RWPE1 (cell line): ENCODE results near the gene OCLN.
"Not testable (repeated sequence)": the region's sequence is repeated elsewhere in the genome, so short reads cannot be mapped to it uniquely, and the experiment has no call there.

Experiments used
- CTCF ChIA-PET: fragments of 350-600 bp; sonication (Branson Sonifier 250); formaldehyde crosslinking; extraction: SDS; loops from one replicate; lab custom pipeline; 2021; lab: Yijun Ruan, JAX
- POLR2A ChIA-PET: fragments of 400-600 bp; formaldehyde crosslinking; extraction: SDS; loops from one replicate; lab custom pipeline; 2020; ENCODE audit warnings: antibody characterized with exemption; ENCODE audit not compliant: low non-redundant PET; lab: Yijun Ruan, JAX
- DNase-seq: peaks from one replicate; pipeline ENCODE4 v3.0.0; 2012; ENCODE audit warnings: low spot score
- H3K27ac ChIP-seq: fragments of 450-650 bp; 2 replicates; pipeline ENCODE4 v1.5.1; 2017
- TF ChIP-seq, protein P1 (sequence below): fragments of 450-650 bp; conservative IDR thresholded peaks from 2 replicates; pipeline ENCODE4 v1.5.1; 2017; ENCODE audit warnings: low read depth, mild to moderate bottlenecking

OCLN gene

DNA sequence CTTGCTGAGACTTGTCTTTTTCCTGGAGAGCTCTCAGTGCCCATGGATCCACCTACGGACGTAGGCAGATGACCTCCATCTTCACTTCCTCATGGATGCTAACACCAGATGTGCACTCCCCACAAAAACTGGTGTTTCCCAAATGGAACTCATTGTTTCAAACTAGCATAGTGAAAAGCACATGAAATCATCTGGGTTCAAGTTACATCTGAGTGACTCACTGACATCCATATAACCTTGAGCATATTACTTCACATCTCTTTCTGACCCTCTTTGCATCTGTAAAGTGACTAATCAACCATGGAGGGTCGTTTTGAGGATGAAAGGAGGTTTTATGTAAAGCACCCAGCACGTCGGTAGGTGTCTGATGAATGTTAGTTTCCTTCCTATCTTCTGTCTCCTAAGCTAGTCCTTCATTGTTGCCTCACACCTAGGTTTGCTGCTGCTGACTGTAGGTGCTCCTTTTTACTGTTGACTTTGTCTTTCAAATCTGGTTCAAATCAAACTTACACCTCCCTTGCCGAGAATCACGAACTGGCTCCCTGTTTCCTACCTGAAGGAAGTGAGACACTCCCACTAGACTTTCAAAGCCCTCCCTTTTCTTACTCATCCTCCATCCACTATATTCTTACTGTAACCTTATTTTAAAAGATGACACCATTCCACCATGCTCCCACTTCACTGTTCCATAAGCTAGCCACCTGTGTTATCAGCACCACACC lies 10.3 kb downstream of the OCLN start:
- ChIA-PET CTCF (interaction anchor here (0.7 kb wide), 1 partner anchor 23 kb away, joined by 4 read pairs; no protein-coding TSS in a partner anchor), POLR2A (no interaction called here)
- TF ChIP-seq, protein P1, sequence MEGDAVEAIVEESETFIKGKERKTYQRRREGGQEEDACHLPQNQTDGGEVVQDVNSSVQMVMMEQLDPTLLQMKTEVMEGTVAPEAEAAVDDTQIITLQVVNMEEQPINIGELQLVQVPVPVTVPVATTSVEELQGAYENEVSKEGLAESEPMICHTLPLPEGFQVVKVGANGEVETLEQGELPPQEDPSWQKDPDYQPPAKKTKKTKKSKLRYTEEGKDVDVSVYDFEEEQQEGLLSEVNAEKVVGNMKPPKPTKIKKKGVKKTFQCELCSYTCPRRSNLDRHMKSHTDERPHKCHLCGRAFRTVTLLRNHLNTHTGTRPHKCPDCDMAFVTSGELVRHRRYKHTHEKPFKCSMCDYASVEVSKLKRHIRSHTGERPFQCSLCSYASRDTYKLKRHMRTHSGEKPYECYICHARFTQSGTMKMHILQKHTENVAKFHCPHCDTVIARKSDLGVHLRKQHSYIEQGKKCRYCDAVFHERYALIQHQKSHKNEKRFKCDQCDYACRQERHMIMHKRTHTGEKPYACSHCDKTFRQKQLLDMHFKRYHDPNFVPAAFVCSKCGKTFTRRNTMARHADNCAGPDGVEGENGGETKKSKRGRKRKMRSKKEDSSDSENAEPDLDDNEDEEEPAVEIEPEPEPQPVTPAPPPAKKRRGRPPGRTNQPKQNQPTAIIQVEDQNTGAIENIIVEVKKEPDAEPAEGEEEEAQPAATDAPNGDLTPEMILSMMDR: no peak
- DNase-seq: peak; percentile 63
- H3K27ac ChIP-seq: no peak overlapping the region

DNA sequence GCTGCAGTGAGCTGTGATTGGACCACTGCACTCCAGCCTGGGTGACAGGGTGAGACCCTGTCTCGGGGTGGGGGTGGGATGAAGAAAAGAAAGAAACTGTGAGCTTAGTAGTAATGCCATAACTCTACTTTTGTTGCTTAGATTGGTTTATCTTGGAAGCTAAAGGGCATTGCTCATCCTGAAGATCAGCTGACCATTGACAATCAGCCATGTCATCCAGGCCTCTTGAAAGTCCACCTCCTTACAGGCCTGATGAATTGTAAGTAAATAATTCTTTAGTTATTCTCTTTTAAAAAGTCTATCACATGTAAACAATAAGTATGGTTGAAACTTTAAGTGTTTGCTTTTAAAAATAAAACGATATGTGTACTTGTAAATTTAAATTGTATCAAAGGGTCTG lies 11.4 kb downstream of the OCLN start:
- TF ChIP-seq, protein P1: no peak
- no peak overlapping the region for H3K27ac ChIP-seq
- ChIA-PET CTCF (no interaction called here), POLR2A (no interaction called here)
- DNase-seq: no peak

DNA sequence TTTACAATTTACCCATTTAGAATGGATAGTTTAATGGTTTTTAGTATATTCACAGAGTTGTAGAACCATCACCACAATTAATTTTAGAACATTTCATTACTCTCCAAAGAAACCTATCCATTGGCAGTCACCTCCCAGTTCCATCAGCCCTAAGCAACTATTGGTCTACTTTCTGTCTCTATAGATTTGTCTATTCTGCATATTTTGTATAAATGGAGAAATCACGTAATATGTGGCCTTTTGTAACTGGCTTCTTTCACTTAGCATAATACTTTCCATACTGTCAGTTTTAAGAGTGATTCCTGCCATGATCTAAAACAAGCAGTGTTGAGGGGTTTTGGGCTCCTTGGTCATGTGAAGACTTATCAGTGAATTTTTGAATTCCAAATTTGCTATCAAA lies 12.7 kb downstream of the OCLN start:
- DNase-seq: no peak
- CTCF ChIA-PET: no interaction called here
- POLR2A ChIA-PET: no interaction called here
- no peak overlapping the region for H3K27ac ChIP-seq
- TF ChIP-seq, protein P1: no peak

DNA sequence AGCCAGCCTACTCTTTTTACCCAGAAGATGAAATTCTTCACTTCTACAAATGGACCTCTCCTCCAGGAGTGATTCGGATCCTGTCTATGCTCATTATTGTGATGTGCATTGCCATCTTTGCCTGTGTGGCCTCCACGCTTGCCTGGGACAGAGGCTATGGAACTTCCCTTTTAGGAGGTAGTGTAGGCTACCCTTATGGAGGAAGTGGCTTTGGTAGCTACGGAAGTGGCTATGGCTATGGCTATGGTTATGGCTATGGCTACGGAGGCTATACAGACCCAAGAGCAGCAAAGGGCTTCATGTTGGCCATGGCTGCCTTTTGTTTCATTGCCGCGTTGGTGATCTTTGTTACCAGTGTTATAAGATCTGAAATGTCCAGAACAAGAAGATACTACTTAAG lies 16.6 kb downstream of the OCLN start:
- ChIA-PET CTCF (interaction anchor here (0.5 kb wide), 1 partner anchor 14 kb away, joined by 4 read pairs; no protein-coding TSS in a partner anchor), POLR2A (no interaction called here)
- TF ChIP-seq, protein P1: no peak
- no peak for DNase-seq
- no peak overlapping the region for H3K27ac ChIP-seq

DNA sequence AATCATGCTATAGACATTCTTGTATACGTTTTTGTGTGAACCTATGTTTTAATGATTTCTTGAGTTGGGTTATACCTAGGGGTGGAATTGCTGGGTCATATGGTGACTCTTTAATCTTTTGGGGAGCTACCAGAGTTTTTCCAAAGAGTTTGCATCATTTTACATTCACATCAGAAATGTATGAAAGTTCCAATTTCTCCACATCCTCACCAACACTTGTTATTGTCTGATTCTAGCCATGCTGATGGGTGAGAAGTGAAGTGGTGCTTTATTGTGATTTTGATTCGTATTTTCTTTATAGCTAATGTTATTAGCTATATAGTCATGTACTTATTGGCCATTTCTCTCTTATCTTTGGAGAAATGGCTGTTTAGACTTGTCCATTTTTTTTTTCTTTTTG lies 18.1 kb downstream of the OCLN start:
- H3K27ac ChIP-seq: no peak overlapping the region
- POLR2A ChIA-PET: no interaction called here
- CTCF ChIA-PET: interaction anchor here (0.5 kb wide), 1 partner anchor 12 kb away, joined by 3 read pairs; no protein-coding TSS in a partner anchor
- TF ChIP-seq, protein P1: no peak
- DNase-seq: no peak

DNA sequence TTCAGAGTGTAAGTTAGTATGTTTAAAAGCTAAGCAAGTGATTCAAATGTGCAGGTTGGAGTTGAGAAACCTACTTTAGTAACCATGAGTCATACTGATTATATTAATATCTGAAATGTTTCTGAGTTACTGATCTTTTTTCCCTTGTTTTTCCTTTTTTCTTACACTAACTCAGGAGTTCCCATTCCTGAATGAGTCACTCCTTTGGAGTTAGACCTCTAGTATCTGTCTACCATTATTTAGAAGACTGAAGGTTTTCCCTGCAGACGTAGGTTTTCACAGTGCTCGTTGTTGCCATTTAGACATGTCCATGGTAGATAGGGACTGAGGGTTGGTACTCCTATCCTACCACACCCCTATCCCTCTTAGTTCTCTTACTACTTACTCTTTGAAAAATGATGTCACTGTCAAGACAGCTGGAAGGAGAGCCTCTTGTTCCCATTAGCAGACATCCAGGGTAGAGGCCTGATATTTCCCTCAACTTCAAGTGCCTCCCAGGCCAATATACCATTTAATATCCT lies 20.2 kb downstream of the OCLN start:
- ChIA-PET CTCF (no interaction called here), POLR2A (no interaction called here)
- H3K27ac ChIP-seq: no peak overlapping the region
- TF ChIP-seq, protein P1: no peak
- peak; percentile 77 for DNase-seq

DNA sequence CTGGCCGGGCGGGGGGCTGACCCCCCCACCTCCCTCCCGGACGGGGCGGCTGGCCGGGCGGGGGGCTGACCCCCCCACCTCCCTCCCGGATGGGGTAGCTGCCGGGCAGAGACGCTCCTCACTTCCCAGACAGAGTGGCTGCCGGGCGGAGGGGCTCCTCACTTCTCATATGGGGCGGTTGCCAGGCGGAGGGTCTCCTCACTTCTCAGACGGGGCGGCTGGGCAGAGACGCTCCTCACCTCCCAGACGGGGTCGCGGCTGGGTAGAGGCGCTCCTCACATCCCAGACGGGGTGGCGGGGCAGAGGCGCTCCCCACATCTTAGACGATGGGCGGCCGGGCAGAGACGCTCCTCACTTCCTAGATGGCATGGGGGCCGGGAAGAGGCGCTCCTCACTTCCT lies 23.0 kb downstream of the OCLN start:
- H3K27ac ChIP-seq, POLR2A ChIA-PET, CTCF ChIA-PET, DNase-seq: not testable (repeated sequence)
